Measurements from ENCODE around the gene FAM237A. TPM values are rescaled to one million over a fixed set of nuclear protein-coding genes. Genes with fewer than 3 reads are reported as not detected.

FAM237A gene
- polyA plus RNA-seq, 4 donors: not detected

DNA sequence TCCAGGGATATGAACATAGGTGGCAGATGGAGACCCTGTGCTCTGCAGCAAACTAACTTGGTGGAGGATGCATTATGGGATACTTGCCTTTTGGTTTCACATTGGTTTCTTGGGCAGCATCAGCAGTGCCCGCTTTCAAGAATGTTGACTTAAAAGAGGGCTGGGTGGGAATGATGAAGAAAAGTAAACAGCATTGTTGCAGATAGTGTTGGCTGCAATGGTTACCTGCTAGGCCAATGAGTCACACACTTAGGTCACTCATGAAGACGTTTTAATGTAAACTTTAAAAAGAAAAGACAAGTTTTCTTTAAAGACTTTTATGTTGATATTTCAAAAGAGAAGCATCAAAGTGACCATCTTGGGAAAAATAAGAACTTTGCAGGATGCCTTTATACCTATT is 26.1 kb upstream of the FAM237A start:
- no peak for DNase-seq
- H3K4me3 ChIP-seq (ENCODE audit: low read depth in 1 of 3, low read length in 3 of 3): no peak overlapping the region
- H3K36me3 ChIP-seq (ENCODE audit: control insufficient read depth in 3 of 3, insufficient read depth in 2 of 3, low read depth in 1 of 3, low read length in 3 of 3): no peaks in the 10 kb centered on the region
- H3K4me1 ChIP-seq (ENCODE audit: control insufficient read depth in 3 of 3, insufficient read depth in 2 of 3, low read depth in 1 of 3, low read length in 2 of 3): no peaks in the 10 kb centered on the region
- WGBS, 3 donors: 26 to 52% (median 38%) methylated on average over 2 of the region's 2 CpGs
- H3K27ac ChIP-seq (ENCODE audit: low read depth in 1 of 3, low read length in 2 of 3): no peak overlapping the region
- no peak for FAIRE-seq
- no peaks in the 10 kb centered on the region for H3K27me3 ChIP-seq (ENCODE audit: control insufficient read depth in 3 of 3, insufficient read depth in 3 of 3, low read length in 3 of 3)
- H3K9me3 ChIP-seq (ENCODE audit: control insufficient read depth in 2 of 2, insufficient read depth in 1 of 2, low read depth in 1 of 2, low read length in 1 of 2): no peaks in the 10 kb centered on the region

DNA sequence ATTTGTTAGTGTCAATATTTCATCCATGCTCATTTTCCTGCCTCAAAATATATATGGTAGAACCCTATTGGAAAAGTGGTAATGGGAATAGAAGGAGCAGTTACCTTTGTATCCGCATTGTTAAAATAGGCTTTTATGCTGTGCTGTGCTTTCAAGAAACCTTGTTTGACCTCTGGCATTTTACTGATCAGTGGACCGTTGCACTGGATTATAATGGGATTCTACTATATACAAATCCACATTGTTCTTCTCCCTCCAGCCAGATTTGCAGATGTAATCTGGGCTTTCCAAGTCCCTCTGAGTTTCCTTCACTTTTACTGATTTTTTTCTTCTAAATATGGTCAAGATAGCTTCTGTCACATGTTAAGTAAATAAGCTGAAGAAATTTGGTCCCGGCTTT is 23.3 kb upstream of the FAM237A start:
- Histone ChIP-seq H3K9me3 (ENCODE audit: control insufficient read depth in 2 of 2, insufficient read depth in 1 of 2, low read depth in 1 of 2, low read length in 1 of 2) (no peaks in the 10 kb centered on the region), H3K27me3 (ENCODE audit: control insufficient read depth in 3 of 3, insufficient read depth in 3 of 3, low read length in 3 of 3) (no peaks in the 10 kb centered on the region), H3K27ac (ENCODE audit: low read depth in 1 of 3, low read length in 2 of 3) (no peak overlapping the region), H3K4me3 (ENCODE audit: low read depth in 1 of 3, low read length in 3 of 3) (no peak overlapping the region), H3K36me3 (ENCODE audit: control insufficient read depth in 3 of 3, insufficient read depth in 2 of 3, low read depth in 1 of 3, low read length in 3 of 3) (no peaks in the 10 kb centered on the region), H3K4me1 (ENCODE audit: control insufficient read depth in 3 of 3, insufficient read depth in 2 of 3, low read depth in 1 of 3, low read length in 2 of 3) (no peaks in the 10 kb centered on the region)
- DNase-seq: no peak
- WGBS, 3 donors: 75 to 78% (median 75%) methylated on average over 3 of the region's 3 CpGs
- FAIRE-seq: no peak

DNA sequence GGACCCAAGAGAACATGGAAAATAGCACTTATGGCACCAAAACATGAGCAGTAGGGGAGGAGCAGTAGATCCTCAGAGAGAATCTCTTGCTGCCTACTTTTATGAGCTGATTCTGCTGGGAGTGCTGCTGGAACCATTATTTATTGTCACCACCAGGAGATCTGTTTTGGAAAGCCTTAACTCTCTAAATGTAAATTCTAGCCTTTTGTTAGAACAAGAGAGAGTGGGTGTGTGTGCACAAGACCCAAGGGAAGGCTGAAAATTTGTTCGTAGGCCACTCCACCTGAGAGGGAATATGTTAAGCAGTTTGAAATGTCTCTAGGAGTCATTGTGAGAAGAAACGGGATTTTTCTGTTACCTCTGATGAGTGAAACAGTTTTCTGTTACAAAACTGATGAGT is 16.2 kb upstream of the FAM237A start:
- no peak overlapping the region for H3K4me3 ChIP-seq (ENCODE audit: low read depth in 1 of 3, low read length in 3 of 3)
- FAIRE-seq: no peak
- H3K36me3 ChIP-seq (ENCODE audit: control insufficient read depth in 3 of 3, insufficient read depth in 2 of 3, low read depth in 1 of 3, low read length in 3 of 3): no peaks in the 10 kb centered on the region
- no peaks in the 10 kb centered on the region for H3K4me1 ChIP-seq (ENCODE audit: control insufficient read depth in 3 of 3, insufficient read depth in 2 of 3, low read depth in 1 of 3, low read length in 2 of 3)
- WGBS, 3 donors: 59 to 70% (median 61%) methylated on average over 2 of the region's 2 CpGs
- H3K27ac ChIP-seq (ENCODE audit: low read depth in 1 of 3, low read length in 2 of 3): no peak overlapping the region
- no peaks in the 10 kb centered on the region for H3K27me3 ChIP-seq (ENCODE audit: control insufficient read depth in 3 of 3, insufficient read depth in 3 of 3, low read length in 3 of 3)
- no peaks in the 10 kb centered on the region for H3K9me3 ChIP-seq (ENCODE audit: control insufficient read depth in 2 of 2, insufficient read depth in 1 of 2, low read depth in 1 of 2, low read length in 1 of 2)
- DNase-seq: no peak

DNA sequence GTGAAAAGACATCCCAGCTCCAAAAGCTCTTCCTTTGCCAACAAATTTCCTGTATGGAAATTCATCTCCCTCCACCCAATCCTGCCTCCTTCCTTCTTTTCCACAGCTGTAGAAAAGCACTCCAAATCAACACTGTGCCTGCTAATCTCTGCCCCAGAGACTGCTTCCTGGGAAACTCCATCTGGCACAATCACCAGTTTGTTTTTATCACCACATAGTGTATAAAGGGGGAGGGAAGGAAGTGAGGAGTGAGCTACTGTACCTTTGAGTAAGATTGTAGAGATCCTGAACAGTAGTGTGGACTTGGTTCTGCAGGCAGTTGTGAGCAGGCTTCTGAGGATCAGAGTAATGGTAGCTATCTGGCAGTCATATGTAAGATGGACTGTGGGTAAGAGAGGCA is 14.7 kb upstream of the FAM237A start:
- FAIRE-seq: no peak

DNA sequence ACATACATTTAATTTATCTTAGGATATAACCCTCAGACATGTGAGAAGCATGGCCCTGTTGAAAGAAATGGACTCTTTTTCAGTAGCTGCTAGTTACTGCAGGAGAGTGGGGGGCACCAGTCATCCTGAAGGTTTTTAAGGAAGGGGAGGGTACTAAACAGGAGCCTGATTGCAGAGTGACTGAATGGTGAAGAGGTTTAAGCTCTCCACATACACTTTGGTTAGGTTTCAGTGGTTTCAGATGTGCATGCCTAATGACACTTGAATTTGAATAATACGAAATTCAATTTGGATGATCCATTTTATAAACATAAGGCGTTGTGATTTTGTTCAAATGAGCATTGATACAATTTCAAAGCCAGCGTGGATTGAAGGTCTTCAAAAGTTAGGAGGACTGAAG is 10.9 kb upstream of the FAM237A start:
- no peaks in the 10 kb centered on the region for H3K4me1 ChIP-seq (ENCODE audit: control insufficient read depth in 3 of 3, insufficient read depth in 2 of 3, low read depth in 1 of 3, low read length in 2 of 3)
- 40 to 49% (median 49%) methylated on average over 3 of the region's 3 CpGs for WGBS, 3 donors
- DNase-seq (no peak), FAIRE-seq (no peak)
- no peaks in the 10 kb centered on the region for H3K27me3 ChIP-seq (ENCODE audit: control insufficient read depth in 3 of 3, insufficient read depth in 3 of 3, low read length in 3 of 3)
- H3K36me3 ChIP-seq (ENCODE audit: control insufficient read depth in 3 of 3, insufficient read depth in 2 of 3, low read depth in 1 of 3, low read length in 3 of 3): no peaks in the 10 kb centered on the region
- no peak overlapping the region for H3K27ac ChIP-seq (ENCODE audit: low read depth in 1 of 3, low read length in 2 of 3)
- no peak overlapping the region for H3K4me3 ChIP-seq (ENCODE audit: low read depth in 1 of 3, low read length in 3 of 3)
- H3K9me3 ChIP-seq (ENCODE audit: control insufficient read depth in 2 of 2, insufficient read depth in 1 of 2, low read depth in 1 of 2, low read length in 1 of 2): no peaks in the 10 kb centered on the region

More for the DNA sequence above, 14.7 kb upstream of the FAM237A start:
- no peaks in the 10 kb centered on the region for H3K27me3 ChIP-seq (ENCODE audit: control insufficient read depth in 3 of 3, insufficient read depth in 3 of 3, low read length in 3 of 3)
- H3K4me3 ChIP-seq (ENCODE audit: low read depth in 1 of 3, low read length in 3 of 3): no peak overlapping the region
- no peaks in the 10 kb centered on the region for H3K4me1 ChIP-seq (ENCODE audit: control insufficient read depth in 3 of 3, insufficient read depth in 2 of 3, low read depth in 1 of 3, low read length in 2 of 3)
- no peaks in the 10 kb centered on the region for H3K36me3 ChIP-seq (ENCODE audit: control insufficient read depth in 3 of 3, insufficient read depth in 2 of 3, low read depth in 1 of 3, low read length in 3 of 3)
- H3K27ac ChIP-seq (ENCODE audit: low read depth in 1 of 3, low read length in 2 of 3): no peak overlapping the region
- no peak for DNase-seq
- H3K9me3 ChIP-seq (ENCODE audit: control insufficient read depth in 2 of 2, insufficient read depth in 1 of 2, low read depth in 1 of 2, low read length in 1 of 2): no peaks in the 10 kb centered on the region

DNA sequence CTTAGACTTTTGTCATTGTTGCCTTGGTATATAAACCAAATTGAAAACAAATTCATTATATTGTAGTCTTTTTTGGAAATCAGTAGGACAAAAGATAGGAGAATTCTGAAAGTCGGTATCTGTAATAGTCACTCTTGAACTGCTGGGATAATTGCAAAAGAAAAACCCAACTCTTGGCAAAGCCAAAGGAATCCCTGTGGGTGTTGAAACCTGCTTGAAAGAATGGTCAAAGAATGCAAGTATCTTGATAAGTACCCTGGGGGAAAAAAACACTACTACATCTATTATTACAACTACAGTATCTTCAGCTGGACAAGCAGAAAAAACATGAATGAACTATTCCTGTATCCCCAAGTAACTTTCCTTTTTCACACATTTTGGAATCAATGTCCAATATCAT is 7.3 kb upstream of the FAM237A start:
- FAIRE-seq (no peak), DNase-seq (no peak)
- WGBS, 3 donors: 84 to 88% (median 84%) methylated on average over 1 of the region's 1 CpG
- Histone ChIP-seq H3K36me3 (ENCODE audit: control insufficient read depth in 3 of 3, insufficient read depth in 2 of 3, low read depth in 1 of 3, low read length in 3 of 3) (no peaks in the 10 kb centered on the region), H3K9me3 (ENCODE audit: control insufficient read depth in 2 of 2, insufficient read depth in 1 of 2, low read depth in 1 of 2, low read length in 1 of 2) (no peaks in the 10 kb centered on the region), H3K4me3 (ENCODE audit: low read depth in 1 of 3, low read length in 3 of 3) (no peak overlapping the region), H3K4me1 (ENCODE audit: control insufficient read depth in 3 of 3, insufficient read depth in 2 of 3, low read depth in 1 of 3, low read length in 2 of 3) (no peaks in the 10 kb centered on the region), H3K27ac (ENCODE audit: low read depth in 1 of 3, low read length in 2 of 3) (no peak overlapping the region), H3K27me3 (ENCODE audit: control insufficient read depth in 3 of 3, insufficient read depth in 3 of 3, low read length in 3 of 3) (peaks cover 0 to 4% (median 0%) of the 10 kb centered on the region in 3 donors)

DNA sequence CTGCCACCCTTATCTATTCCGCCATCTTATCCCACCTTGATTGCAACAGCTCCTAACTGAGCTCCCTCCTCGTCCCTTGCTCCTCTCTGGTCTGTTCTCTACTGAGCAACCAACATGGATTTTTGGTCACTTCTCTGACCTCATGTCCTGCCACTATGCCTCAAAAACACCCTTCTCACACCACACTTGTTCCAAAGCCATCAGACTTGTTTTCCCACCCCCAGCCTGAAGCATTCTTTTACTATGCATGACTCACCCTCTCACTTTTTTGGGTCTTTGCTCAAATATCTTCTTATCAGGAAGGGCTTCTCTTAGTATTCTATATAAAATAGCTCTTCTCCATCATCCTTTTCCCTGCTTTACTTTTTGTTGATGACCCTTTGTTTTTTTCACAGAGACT is 2.7 kb upstream of the FAM237A start:
- 17 to 22% (median 19%) methylated on average over 2 of the region's 2 CpGs for WGBS, 3 donors
- FAIRE-seq (no peak), DNase-seq (no peak)
- Histone ChIP-seq H3K9me3 (ENCODE audit: control insufficient read depth in 2 of 2, insufficient read depth in 1 of 2, low read depth in 1 of 2, low read length in 1 of 2) (no peaks in the 10 kb centered on the region), H3K27me3 (ENCODE audit: control insufficient read depth in 3 of 3, insufficient read depth in 3 of 3, low read length in 3 of 3) (peaks cover 0 to 19% (median 18%) of the 10 kb centered on the region in 3 donors), H3K4me3 (ENCODE audit: low read depth in 1 of 3, low read length in 3 of 3) (no peak overlapping the region), H3K27ac (ENCODE audit: low read depth in 1 of 3, low read length in 2 of 3) (no peak overlapping the region), H3K36me3 (ENCODE audit: control insufficient read depth in 3 of 3, insufficient read depth in 2 of 3, low read depth in 1 of 3, low read length in 3 of 3) (no peaks in the 10 kb centered on the region), H3K4me1 (ENCODE audit: control insufficient read depth in 3 of 3, insufficient read depth in 2 of 3, low read depth in 1 of 3, low read length in 2 of 3) (no peaks in the 10 kb centered on the region)

DNA sequence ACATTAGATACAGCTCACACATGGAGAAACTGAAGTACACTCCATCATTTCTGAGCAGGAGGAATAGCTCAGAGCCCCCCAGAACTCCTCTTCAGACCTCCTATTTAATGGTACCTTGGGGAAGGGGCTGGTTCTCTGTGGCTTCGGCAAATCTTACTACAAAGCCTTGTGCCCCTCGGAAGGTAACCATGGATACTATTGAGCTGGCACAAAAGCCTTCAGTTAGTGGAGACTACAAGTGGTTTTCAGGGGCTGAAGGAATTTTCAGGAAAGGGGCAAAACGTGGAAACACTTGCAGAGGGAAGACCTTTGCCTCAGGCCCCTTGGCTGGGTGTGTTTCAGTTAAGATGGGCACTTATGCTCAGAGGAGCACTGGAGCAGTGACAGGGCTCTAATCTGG is 1.1 kb upstream of the FAM237A start:
- Histone ChIP-seq H3K9me3 (ENCODE audit: control insufficient read depth in 2 of 2, insufficient read depth in 1 of 2, low read depth in 1 of 2, low read length in 1 of 2) (no peaks in the 10 kb centered on the region), H3K27me3 (ENCODE audit: control insufficient read depth in 3 of 3, insufficient read depth in 3 of 3, low read length in 3 of 3) (peaks cover 0 to 19% (median 18%) of the 10 kb centered on the region in 3 donors), H3K4me1 (ENCODE audit: control insufficient read depth in 3 of 3, insufficient read depth in 2 of 3, low read depth in 1 of 3, low read length in 2 of 3) (no peaks in the 10 kb centered on the region), H3K4me3 (ENCODE audit: low read depth in 1 of 3, low read length in 3 of 3) (no peak overlapping the region), H3K27ac (ENCODE audit: low read depth in 1 of 3, low read length in 2 of 3) (no peak overlapping the region), H3K36me3 (ENCODE audit: control insufficient read depth in 3 of 3, insufficient read depth in 2 of 3, low read depth in 1 of 3, low read length in 3 of 3) (no peaks in the 10 kb centered on the region)
- no peak for FAIRE-seq
- 38 to 47% (median 42%) methylated on average over 3 of the region's 3 CpGs for WGBS, 3 donors
- DNase-seq: no peak

DNA sequence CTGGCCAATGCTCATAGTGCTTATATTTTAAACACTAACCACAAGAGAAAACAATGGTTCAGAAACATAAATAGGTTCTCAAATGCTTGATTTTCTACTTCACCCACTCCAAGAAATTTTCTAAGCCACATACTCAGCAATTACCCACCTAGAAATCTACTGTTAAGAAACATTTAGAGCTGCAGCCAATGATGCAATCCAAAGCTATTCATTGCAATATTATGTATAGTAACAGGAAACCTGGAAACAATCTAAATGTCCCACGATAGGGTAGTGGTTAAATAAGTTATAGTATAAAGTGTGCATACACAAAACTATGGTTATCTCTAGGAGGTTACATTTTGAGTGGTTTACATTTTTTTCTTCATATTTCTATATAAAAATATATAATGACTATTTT is 5.7 kb downstream of the FAM237A start:
- FAIRE-seq: no peak
- Histone ChIP-seq H3K4me3 (ENCODE audit: low read depth in 1 of 3, low read length in 3 of 3) (no peak overlapping the region), H3K27me3 (ENCODE audit: control insufficient read depth in 3 of 3, insufficient read depth in 3 of 3, low read length in 3 of 3) (no peaks in the 10 kb centered on the region), H3K27ac (ENCODE audit: low read depth in 1 of 3, low read length in 2 of 3) (no peak overlapping the region), H3K9me3 (ENCODE audit: control insufficient read depth in 2 of 2, insufficient read depth in 1 of 2, low read depth in 1 of 2, low read length in 1 of 2) (no peaks in the 10 kb centered on the region), H3K4me1 (ENCODE audit: control insufficient read depth in 3 of 3, insufficient read depth in 2 of 3, low read depth in 1 of 3, low read length in 2 of 3) (no peaks in the 10 kb centered on the region), H3K36me3 (ENCODE audit: control insufficient read depth in 3 of 3, insufficient read depth in 2 of 3, low read depth in 1 of 3, low read length in 3 of 3) (no peaks in the 10 kb centered on the region)
- DNase-seq: no peak
- 65 to 72% (median 65%) methylated on average over 1 of the region's 1 CpG for WGBS, 3 donors

Data from small intestine (tissue), 7 donors.